ENCODE results near the gene CPA4. TPM values are rescaled to one million over a fixed set of nuclear protein-coding genes. Genes with fewer than 3 reads are reported as not detected.

Gene CPA4
- total RNA-seq, 4 donors from 2014 or later = 0.22 to 0.51 TPM; not detected in 2

GRCh38 chr7:130369110-130369711 lies 76.2 kb downstream of the CPA4 start:
- TF ChIP-seq CTCF (IDR thresholded peaks at IDR 0.05; ENCODE audit: low read depth) = no peak

GRCh38 chr7:130369831-130370550 lies 77.0 kb downstream of the CPA4 start:
- TF ChIP-seq CTCF (IDR thresholded peaks at IDR 0.05; ENCODE audit: low read depth) = no peak

- TF ChIP-seq CTCF (IDR thresholded peaks at IDR 0.05; ENCODE audit: low read depth) = no peak
Observed at GRCh38 chr7:130371046-130371445, 78.1 kb downstream of the CPA4 start.

GRCh38 chr7:130372402-130373165 lies 79.6 kb downstream of the CPA4 start:
- no peak for TF ChIP-seq CTCF (IDR thresholded peaks at IDR 0.05; ENCODE audit: low read depth)

Other genes with a start within 250 kb of the CPA4 start
- gene ZC3HC1, start 241.8 kb upstream of the CPA4 start, total RNA-seq = 10 to 100 TPM in 3 of 4 donors, 1 to 10 TPM in 1; 7.1 to 12.4 (median 11.5) TPM
- 10 to 100 TPM; 18.9 to 29.3 (median 25.1) TPM for gene KLHDC10, start 222.6 kb upstream of the CPA4 start, total RNA-seq
- gene TMEM209, start 87.8 kb upstream of the CPA4 start, total RNA-seq = 10 to 100 TPM in 2 of 4 donors, 1 to 10 TPM in 2; 9.0 to 13.4 (median 10.4) TPM
- not detected for gene SSMEM1, start 85.3 kb upstream of the CPA4 start, total RNA-seq
- not detected for gene CPA2, start 26.3 kb upstream of the CPA4 start, total RNA-seq
- gene CPA5, start 51.7 kb downstream of the CPA4 start, total RNA-seq = not detected
- gene CPA1, start 87.3 kb downstream of the CPA4 start, total RNA-seq = 1 to 10 TPM in 2 of 4 donors, under 1 TPM in 1, not detected in 1; 0.66 to 5.1 (median 3.3) TPM
- gene CEP41, start 147.9 kb downstream of the CPA4 start, total RNA-seq = 1 to 10 TPM; 3.2 to 6.0 (median 3.9) TPM
- gene MEST, start 198.9 kb downstream of the CPA4 start, total RNA-seq = 100 to 1,000 TPM in 3 of 4 donors, 10 to 100 TPM in 1; 63.6 to 527 (median 235) TPM

Data from subcutaneous adipose tissue (tissue), 4 donors.